HUES48 (cell line): ENCODE data around the gene RBPJ.

Source experiments
- H3K27ac ChIP-seq: one replicate; pipeline ENCODE4 v1.7.0; 2013; ENCODE audit warnings: low read depth, low read length, inconsistent platforms
- H3K27me3 ChIP-seq: 2 replicates; pipeline ENCODE4 v1.6.1; 2013; ENCODE audit warnings: mild to moderate bottlenecking, low read length; ENCODE audit not compliant: control insufficient read depth, insufficient read depth
- H3K36me3 ChIP-seq: 2 replicates; pipeline ENCODE4 v1.6.1; 2013; ENCODE audit warnings: low read length; ENCODE audit not compliant: control insufficient read depth, insufficient read depth
- H3K4me1 ChIP-seq: 2 replicates; pipeline ENCODE4 v1.6.1; 2013; ENCODE audit warnings: mild to moderate bottlenecking, low read length; ENCODE audit not compliant: control insufficient read depth, insufficient read depth
- H3K4me3 ChIP-seq: 2 replicates; pipeline ENCODE4 v1.5.1; 2013; ENCODE audit warnings: mild to moderate bottlenecking, low read depth, low read length
- H3K9ac ChIP-seq: 2 replicates; pipeline ENCODE4 v1.6.1; 2013; ENCODE audit warnings: mild to moderate bottlenecking, low read depth, low read length, moderate library complexity
- H3K9me3 ChIP-seq: 2 replicates; pipeline ENCODE4 v1.6.1; 2013; ENCODE audit warnings: low read length; ENCODE audit not compliant: control insufficient read depth, insufficient read depth

RBPJ gene

GRCh38 chr4:26459756-26460530 lies 139.1 kb downstream of the RBPJ start:
- no peaks in the 10 kb centered on the region for H3K9me3 ChIP-seq
- H3K4me3 ChIP-seq: no peak overlapping the region
- H3K36me3 ChIP-seq: no peaks in the 10 kb centered on the region
- H3K9ac ChIP-seq: no peak overlapping the region
- H3K4me1 ChIP-seq: 0 out of 2 replicates have a peak, but pooled peaks cover 3% of the 10 kb centered on the region
- no peaks in the 10 kb centered on the region for H3K27me3 ChIP-seq
- no peak overlapping the region for H3K27ac ChIP-seq

DNA sequence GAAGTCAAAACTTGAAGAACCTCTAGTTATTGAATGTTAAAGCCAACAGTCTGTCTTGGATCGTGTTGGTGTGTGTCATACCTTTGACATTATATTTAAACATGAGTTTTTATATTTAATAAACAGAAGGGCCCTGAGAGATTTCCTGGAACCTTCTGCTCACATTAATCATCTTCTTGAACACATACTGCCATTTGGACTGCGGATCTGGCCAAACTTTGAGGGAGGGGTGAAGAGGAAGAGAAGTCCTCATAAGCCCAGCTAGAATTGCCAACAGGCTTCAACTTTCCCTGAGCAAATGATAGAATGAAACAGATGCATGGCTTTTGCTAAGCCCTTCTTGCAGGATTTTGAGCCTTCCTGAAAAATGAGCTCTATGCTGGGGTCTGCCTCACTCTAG lies 142.1 kb downstream of the RBPJ start:
- no peaks in the 10 kb centered on the region for H3K9me3 ChIP-seq
- H3K36me3 ChIP-seq: no peaks in the 10 kb centered on the region
- no peak overlapping the region for H3K9ac ChIP-seq
- H3K4me1 ChIP-seq: 0 out of 2 replicates have a peak, but pooled peaks cover 3% of the 10 kb centered on the region
- H3K27me3 ChIP-seq: no peaks in the 10 kb centered on the region
- H3K27ac ChIP-seq: no peak overlapping the region
- H3K4me3 ChIP-seq: no peak overlapping the region

GRCh38 chr4:26463386-26463785 lies 142.6 kb downstream of the RBPJ start:
- no peaks in the 10 kb centered on the region for H3K9me3 ChIP-seq
- H3K4me1 ChIP-seq: peaks cover 6% of the 10 kb centered on the region; the same call in 1 of the 2 replicates
- no peak overlapping the region for H3K9ac ChIP-seq
- H3K27me3 ChIP-seq: no peaks in the 10 kb centered on the region
- H3K27ac ChIP-seq: no peak overlapping the region
- H3K36me3 ChIP-seq: no peaks in the 10 kb centered on the region
- no peak overlapping the region for H3K4me3 ChIP-seq

- Histone ChIP-seq H3K4me1 (peaks cover 3% of the 10 kb centered on the region; the same call in 1 of the 2 replicates), H3K9ac (no peak overlapping the region), H3K36me3 (no peaks in the 10 kb centered on the region), H3K27me3 (no peaks in the 10 kb centered on the region), H3K9me3 (no peaks in the 10 kb centered on the region), H3K27ac (no peak overlapping the region), H3K4me3 (no peak overlapping the region)
Measured at GRCh38 chr4:26464420-26465095, 143.7 kb downstream of the RBPJ start.

GRCh38 chr4:26466578-26467270 lies 145.9 kb downstream of the RBPJ start:
- H3K27me3 ChIP-seq: no peaks in the 10 kb centered on the region
- H3K27ac ChIP-seq: no peak overlapping the region
- no peaks in the 10 kb centered on the region for H3K36me3 ChIP-seq
- H3K9me3 ChIP-seq: no peaks in the 10 kb centered on the region
- peaks cover 3% of the 10 kb centered on the region; the same call in 1 of the 2 replicates for H3K4me1 ChIP-seq
- no peak overlapping the region for H3K4me3 ChIP-seq
- no peak overlapping the region for H3K9ac ChIP-seq

DNA sequence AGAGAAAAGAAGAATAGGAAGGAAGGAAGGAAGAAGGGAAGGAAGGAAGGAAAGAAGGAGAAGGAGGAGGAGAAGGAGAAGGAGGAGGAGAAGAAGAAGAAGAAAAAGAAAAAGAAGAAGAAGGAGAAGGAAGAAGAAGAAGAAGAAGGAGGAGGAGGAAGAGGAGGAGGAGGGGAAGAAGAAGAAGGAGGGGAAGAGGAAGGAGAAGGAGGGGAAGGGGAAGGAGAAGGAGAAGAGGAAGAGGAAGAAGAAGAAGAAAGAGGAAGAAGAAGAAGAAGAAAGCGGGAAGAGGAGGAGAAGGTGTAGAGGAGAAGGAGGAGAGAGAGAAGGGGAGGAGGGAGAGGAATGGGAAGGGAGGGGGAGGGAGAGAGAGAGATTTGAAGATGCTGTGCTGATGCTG lies 146.9 kb downstream of the RBPJ start:
- Histone ChIP-seq H3K36me3 (no peaks in the 10 kb centered on the region), H3K9ac (no peak overlapping the region), H3K27me3 (no peaks in the 10 kb centered on the region), H3K4me1 (peaks cover 3% of the 10 kb centered on the region; the same call in 1 of the 2 replicates), H3K27ac (no peak overlapping the region), H3K4me3 (no peak overlapping the region), H3K9me3 (no peaks in the 10 kb centered on the region)

- H3K4me3 ChIP-seq: no peak overlapping the region
- no peak overlapping the region for H3K9ac ChIP-seq
- H3K36me3 ChIP-seq: no peaks in the 10 kb centered on the region
- H3K4me1 ChIP-seq: peaks cover 3% of the 10 kb centered on the region; the same call in 1 of the 2 replicates
- H3K27me3 ChIP-seq: no peaks in the 10 kb centered on the region
- no peaks in the 10 kb centered on the region for H3K9me3 ChIP-seq
- H3K27ac ChIP-seq: no peak overlapping the region
Measured at GRCh38 chr4:26468283-26468949, 147.6 kb downstream of the RBPJ start.

- H3K9me3 ChIP-seq: no peaks in the 10 kb centered on the region
- no peaks in the 10 kb centered on the region for H3K27me3 ChIP-seq
- H3K4me3 ChIP-seq: no peak overlapping the region
- H3K27ac ChIP-seq: no peak overlapping the region
- peaks cover 3% of the 10 kb centered on the region; the same call in 1 of the 2 replicates for H3K4me1 ChIP-seq
- no peak overlapping the region for H3K9ac ChIP-seq
- H3K36me3 ChIP-seq: no peaks in the 10 kb centered on the region
Measured at GRCh38 chr4:26468977-26469376, 148.2 kb downstream of the RBPJ start.

DNA sequence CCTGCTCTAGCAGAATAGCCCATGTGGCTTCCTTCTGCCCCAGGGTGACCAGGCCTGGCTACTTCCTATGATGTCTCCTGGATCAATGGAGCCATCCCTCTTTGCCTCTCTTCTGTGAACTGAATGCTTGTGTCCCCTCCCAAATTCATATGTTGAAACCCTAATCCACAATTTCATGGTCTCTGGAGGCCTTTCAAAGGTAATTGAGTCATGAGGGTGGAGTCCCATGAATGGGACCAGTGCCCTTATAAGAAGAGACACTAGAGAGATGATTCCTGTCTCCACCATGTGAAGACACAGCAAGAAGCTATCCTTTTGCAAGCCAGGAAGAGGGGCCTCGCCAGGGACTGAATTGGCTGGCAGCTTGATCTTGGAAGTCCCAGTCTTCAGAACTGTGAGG lies 151.1 kb downstream of the RBPJ start:
- H3K27me3 ChIP-seq: no peaks in the 10 kb centered on the region
- H3K4me1 ChIP-seq: peaks cover 3% of the 10 kb centered on the region; the same call in 1 of the 2 replicates
- H3K36me3 ChIP-seq: no peaks in the 10 kb centered on the region
- H3K27ac ChIP-seq: no peak overlapping the region
- H3K9me3 ChIP-seq: no peaks in the 10 kb centered on the region
- H3K9ac ChIP-seq: no peak overlapping the region
- H3K4me3 ChIP-seq: no peak overlapping the region

- Histone ChIP-seq H3K27ac (no peak overlapping the region), H3K9ac (no peak overlapping the region), H3K4me3 (no peak overlapping the region), H3K36me3 (no peaks in the 10 kb centered on the region), H3K27me3 (no peaks in the 10 kb centered on the region), H3K9me3 (no peaks in the 10 kb centered on the region), H3K4me1 (no peaks in the 10 kb centered on the region)
Measured at GRCh38 chr4:26473893-26474292, 153.1 kb downstream of the RBPJ start.
